D721Med (cell line): ENCODE measurements around the gene RHOU.
A peak's percentile ranks its signal among the peaks of the same experiment; 100 is the strongest.

Experiments used
- DNase-seq: peaks from one replicate; pipeline ENCODE4 v3.0.0; 2011; ENCODE audit warnings: low spot score; ENCODE audit not compliant: insufficient read length
- FAIRE-seq: peaks from 2 replicates; lab custom pipeline; 2011; peaks lifted over from hg19 to GRCh38; lab: Jason Lieb, UNC
- TF ChIP-seq, protein P1 (sequence below): IDR thresholded peaks from 2 replicates; pipeline ENCODE4 v1.5.1; 2012; ENCODE audit warnings: mild to moderate bottlenecking, control low read depth; ENCODE audit not compliant: insufficient read depth; ENCODE audit errors: missing control alignments

RHOU gene

DNA sequence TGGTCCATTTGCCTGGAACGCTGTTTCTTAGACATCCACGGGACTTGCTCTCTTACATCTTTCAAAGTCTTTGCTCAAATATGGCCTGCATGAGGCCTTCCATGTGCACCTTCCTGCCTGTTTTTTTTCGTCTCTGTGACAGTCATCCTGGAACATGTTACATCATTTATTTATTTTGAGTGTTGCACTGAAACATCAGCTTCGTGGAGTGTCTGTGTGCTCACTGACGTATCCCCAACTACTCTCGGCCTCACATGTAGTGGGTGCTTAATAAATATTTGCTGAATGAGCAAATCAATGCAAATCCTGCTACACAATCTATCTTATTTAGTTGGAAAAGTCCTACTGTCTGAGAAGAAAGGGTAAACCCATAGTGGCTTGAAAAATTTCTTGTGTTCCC is 11.4 kb upstream of the RHOU start:
- no peak for DNase-seq
- TF ChIP-seq, protein P1, sequence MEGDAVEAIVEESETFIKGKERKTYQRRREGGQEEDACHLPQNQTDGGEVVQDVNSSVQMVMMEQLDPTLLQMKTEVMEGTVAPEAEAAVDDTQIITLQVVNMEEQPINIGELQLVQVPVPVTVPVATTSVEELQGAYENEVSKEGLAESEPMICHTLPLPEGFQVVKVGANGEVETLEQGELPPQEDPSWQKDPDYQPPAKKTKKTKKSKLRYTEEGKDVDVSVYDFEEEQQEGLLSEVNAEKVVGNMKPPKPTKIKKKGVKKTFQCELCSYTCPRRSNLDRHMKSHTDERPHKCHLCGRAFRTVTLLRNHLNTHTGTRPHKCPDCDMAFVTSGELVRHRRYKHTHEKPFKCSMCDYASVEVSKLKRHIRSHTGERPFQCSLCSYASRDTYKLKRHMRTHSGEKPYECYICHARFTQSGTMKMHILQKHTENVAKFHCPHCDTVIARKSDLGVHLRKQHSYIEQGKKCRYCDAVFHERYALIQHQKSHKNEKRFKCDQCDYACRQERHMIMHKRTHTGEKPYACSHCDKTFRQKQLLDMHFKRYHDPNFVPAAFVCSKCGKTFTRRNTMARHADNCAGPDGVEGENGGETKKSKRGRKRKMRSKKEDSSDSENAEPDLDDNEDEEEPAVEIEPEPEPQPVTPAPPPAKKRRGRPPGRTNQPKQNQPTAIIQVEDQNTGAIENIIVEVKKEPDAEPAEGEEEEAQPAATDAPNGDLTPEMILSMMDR, result no peak
- no peak for FAIRE-seq

- DNase-seq, result no peak
- TF ChIP-seq, protein P1, result no peak
- FAIRE-seq, result no peak
Observed at GRCh38 chr1:228725178-228725577, 10.1 kb upstream of the RHOU start.

GRCh38 chr1:228727681-228728171 is 7.6 kb upstream of the RHOU start:
- no peak for DNase-seq
- TF ChIP-seq, protein P1, result no peak
- FAIRE-seq, result no peak

- TF ChIP-seq, protein P1, result no peak
- DNase-seq (no peak), FAIRE-seq (no peak)
Observed at GRCh38 chr1:228732426-228732825, 2.9 kb upstream of the RHOU start.

DNA sequence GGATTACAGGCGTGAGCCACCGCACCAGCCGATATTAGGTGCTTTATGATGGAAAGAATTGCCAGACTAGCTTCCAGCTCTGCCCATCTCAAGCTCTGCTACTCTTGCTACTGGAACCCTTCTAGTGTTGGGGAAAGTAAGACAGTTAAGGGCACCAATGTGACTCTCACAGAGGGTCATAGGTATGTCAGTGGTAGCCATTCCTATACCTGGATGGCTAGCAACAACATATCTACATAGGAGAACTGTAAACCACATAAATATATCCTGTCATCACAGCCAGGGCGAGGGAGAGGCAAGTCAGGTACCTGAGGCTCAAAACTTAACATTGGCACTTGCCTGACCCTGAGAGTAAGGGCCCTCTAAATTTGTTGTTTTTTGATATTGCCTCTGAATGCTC is 1.7 kb upstream of the RHOU start:
- no peak for FAIRE-seq
- no peak for DNase-seq

DNA sequence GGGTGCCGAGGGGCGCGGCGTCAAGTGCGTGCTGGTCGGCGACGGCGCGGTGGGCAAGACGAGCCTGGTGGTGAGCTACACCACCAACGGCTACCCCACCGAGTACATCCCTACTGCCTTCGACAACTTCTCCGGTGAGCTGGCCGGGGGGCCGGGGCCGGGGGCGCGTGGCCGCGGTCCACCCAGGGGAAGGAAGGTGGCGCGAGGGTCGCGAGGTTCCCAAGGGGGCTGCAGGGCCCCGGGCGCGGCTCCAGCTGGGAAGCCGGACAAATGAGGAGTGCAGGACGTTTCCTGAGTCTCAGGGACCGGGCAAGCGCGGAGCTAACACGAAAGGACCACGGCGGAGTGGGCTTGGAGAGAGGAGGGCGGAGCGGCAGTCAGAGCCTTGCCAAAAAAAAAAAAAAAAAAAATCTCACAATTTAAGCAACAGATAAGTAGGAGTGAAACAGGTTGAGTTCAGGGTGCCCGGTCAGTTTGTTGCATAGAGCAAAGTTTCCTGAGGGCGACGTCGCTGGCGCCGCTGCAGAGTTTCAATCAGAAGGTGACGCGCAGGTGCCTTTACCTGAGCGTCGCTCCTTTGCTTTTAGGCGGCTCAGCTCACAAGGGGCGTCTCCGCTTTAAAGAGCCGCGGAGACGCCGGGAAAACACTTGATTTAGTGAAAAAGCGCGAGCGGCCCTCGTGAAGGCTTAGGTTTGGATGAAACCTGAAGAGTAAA is 750 bp downstream of the RHOU start:
- TF ChIP-seq, protein P1, result no peak
- FAIRE-seq (no peak), DNase-seq (no peak)

More for the DNA sequence above, 1.7 kb upstream of the RHOU start:
- TF ChIP-seq, protein P1, result no peak

GRCh38 chr1:228736844-228737445 is 1.7 kb downstream of the RHOU start:
- no peak for DNase-seq
- peak; percentile 35 for FAIRE-seq
- TF ChIP-seq, protein P1, result no peak
